KMS-11 (cell line): Measurements from ENCODE around the gene DMRT2.

Experiments
- H2AFZ ChIP-seq: fragments of 200-600 bp; sonication (generic); 2 replicates; pipeline ENCODE4 v1.6.1; 2016; ENCODE audit warnings: antibody characterized with exemption, mixed run types, low read depth
- H3K27ac ChIP-seq: fragments of 200-600 bp; sonication (generic); 2 replicates; pipeline ENCODE4 v1.6.1; 2016; ENCODE audit warnings: mild to moderate bottlenecking, mixed run types
- H3K27me3 ChIP-seq: fragments of 200-600 bp; sonication (generic); 2 replicates; pipeline ENCODE4 v1.6.1; 2017; ENCODE audit warnings: mild to moderate bottlenecking, low read depth, mixed run types, moderate library complexity; ENCODE audit not compliant: insufficient read depth
- H3K36me3 ChIP-seq: fragments of 200-600 bp; sonication (generic); 2 replicates; pipeline ENCODE4 v1.6.1; 2017; ENCODE audit warnings: mild to moderate bottlenecking, mixed run types; ENCODE audit not compliant: insufficient read depth
- H3K4me1 ChIP-seq: fragments of 200-600 bp; sonication (generic); 2 replicates; pipeline ENCODE4 v1.6.1; 2016; ENCODE audit warnings: mild to moderate bottlenecking, low read depth, mixed run types; ENCODE audit not compliant: poor library complexity, severe bottlenecking
- H3K4me2 ChIP-seq: fragments of 200-600 bp; sonication (generic); 2 replicates; pipeline ENCODE4 v1.7.0; 2016; ENCODE audit warnings: mild to moderate bottlenecking, mixed run types
- H3K4me3 ChIP-seq: fragments of 200-600 bp; sonication (generic); IDR thresholded peaks from 2 replicates; pipeline ENCODE4 v1.6.1; 2017; ENCODE audit warnings: low read depth, low read length, mixed read lengths; ENCODE audit not compliant: insufficient read depth
- H3K79me2 ChIP-seq: fragments of 200-600 bp; sonication (generic); 2 replicates; pipeline ENCODE4 v1.6.1; 2016; ENCODE audit warnings: low read depth, mixed run types; ENCODE audit not compliant: insufficient read depth
- H3K9ac ChIP-seq: fragments of 200-600 bp; sonication (generic); 2 replicates; pipeline ENCODE4 v1.6.1; 2016; ENCODE audit warnings: mild to moderate bottlenecking, mixed run types
- H4K20me1 ChIP-seq: fragments of 200-600 bp; sonication (generic); 2 replicates; pipeline ENCODE4 v1.6.1; 2016; ENCODE audit warnings: mild to moderate bottlenecking, mixed run types; ENCODE audit not compliant: insufficient read depth
- CTCF ChIP-seq: fragments of 200-600 bp; sonication (generic); conservative IDR thresholded peaks from 2 replicates; pipeline ENCODE4 v1.6.1; 2017; ENCODE audit warnings: low read depth, mild to moderate bottlenecking, antibody characterized with exemption, low read length, moderate library complexity, mixed read lengths

The DMRT2 gene

DNA sequence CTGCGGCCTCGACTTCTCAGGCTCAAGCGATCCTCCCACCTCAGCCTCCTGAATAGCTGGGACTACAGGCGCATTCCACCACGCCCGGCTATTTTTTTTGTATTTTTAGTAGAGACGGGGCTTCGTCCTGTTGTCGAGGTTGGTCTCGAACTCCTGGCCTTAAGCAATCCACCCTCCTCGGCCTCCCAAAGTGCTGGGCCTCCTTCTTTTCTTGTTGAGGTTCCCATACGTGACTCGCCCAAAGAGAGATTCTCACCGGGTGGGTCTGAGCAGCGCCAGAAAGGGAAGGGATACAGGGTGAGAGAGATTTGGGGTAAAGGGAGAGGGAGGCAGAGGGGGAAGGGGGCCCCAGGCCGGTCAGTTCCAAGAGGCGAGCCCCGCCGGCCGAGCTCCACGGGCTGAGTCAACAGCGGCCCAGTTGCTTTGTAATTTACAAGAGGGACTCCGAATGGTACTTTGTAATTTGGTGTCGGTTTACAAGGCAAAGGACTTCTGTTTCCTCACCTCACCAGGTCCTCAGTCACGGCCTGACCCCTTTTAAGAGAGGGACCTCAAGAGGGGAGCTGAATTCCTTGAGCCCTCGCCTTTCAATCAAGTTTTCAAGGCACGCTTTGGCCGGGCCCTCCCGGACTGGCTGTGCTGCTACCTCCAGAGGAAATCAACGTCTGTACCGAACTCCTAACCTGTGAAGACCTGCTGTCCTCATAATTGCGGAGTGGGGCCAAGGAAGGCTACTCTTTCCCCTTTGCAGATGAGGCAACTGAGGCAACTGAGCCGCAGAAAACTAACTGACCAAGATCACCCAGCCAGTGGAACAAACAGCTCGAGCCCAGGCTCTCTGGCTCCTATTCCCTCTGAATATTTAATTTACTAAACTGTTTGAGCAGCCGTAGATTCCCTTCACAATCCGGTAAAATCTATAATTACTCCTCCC lies 3.3 kb upstream of the DMRT2 start:
- Histone ChIP-seq H2AFZ (no peak overlapping the region), H3K27me3 (no peaks in the 10 kb centered on the region; the same call in 1 of the 2 replicates), H3K4me3 (no peak overlapping the region)

DNA sequence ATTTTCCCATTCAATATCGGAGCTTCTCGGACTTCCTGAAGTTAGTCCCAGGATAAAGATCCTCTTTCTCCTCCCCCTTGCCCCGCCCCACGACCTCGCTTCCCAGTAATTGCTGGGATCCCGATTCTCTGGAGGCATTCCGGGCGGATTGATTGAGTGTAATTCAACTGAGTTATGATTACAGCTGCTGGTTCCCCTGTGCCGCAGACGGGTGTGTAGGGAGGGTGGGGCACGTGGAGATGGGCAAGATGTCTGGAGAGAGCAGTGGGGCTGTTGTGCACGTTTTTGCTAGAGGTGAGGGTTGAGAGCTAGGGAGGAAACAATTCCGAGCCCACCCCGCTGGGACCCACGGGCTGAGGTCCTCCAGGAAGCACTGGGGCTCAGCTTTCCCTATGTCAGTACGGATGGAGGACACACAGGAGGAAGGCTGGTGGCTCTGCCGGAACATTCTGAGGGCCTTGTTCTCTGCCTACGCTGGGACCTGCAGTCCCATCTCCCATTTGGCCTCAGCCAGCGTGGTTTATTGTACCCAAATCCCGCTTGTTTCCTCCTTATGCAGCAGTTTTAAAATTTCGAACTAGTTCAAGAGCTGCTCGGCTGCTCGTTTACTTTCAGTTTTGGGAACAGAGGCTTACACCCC lies 2.4 kb upstream of the DMRT2 start:
- H2AFZ ChIP-seq = peak overlapping the region; percentile 14; the same call in 1 of the 2 replicates
- TF ChIP-seq CTCF = no peak
- H3K9ac ChIP-seq = peak overlapping the region; percentile 7; the same call in 1 of the 2 replicates
- H3K4me3 ChIP-seq = no peak overlapping the region
- H3K36me3 ChIP-seq = no peaks in the 10 kb centered on the region
- no peak overlapping the region for H3K4me2 ChIP-seq
- H3K27me3 ChIP-seq = no peaks in the 10 kb centered on the region; the same call in 1 of the 2 replicates
- H3K4me1 ChIP-seq = peaks cover 5% of the 10 kb centered on the region
- no peaks in the 10 kb centered on the region for H3K79me2 ChIP-seq
- H3K27ac ChIP-seq = no peak overlapping the region
- no peaks in the 10 kb centered on the region for H4K20me1 ChIP-seq

More for the DNA sequence above, 3.3 kb upstream of the DMRT2 start:
- Histone ChIP-seq H3K4me2 (no peak overlapping the region), H4K20me1 (no peaks in the 10 kb centered on the region), H3K9ac (no peak overlapping the region), H3K36me3 (no peaks in the 10 kb centered on the region), H3K79me2 (no peaks in the 10 kb centered on the region), H3K27ac (no peak overlapping the region), H3K4me1 (peaks cover 5% of the 10 kb centered on the region)
- no peak for TF ChIP-seq CTCF

GRCh38 chr9:1048231-1048619 lies 1.9 kb upstream of the DMRT2 start:
- no peak for TF ChIP-seq CTCF
- H3K4me3 ChIP-seq = no peak overlapping the region
- no peaks in the 10 kb centered on the region; the same call in 1 of the 2 replicates for H3K27me3 ChIP-seq
- H2AFZ ChIP-seq = peak overlapping the region; percentile 14; the same call in 1 of the 2 replicates
- no peak overlapping the region for H3K27ac ChIP-seq
- no peak overlapping the region for H3K4me2 ChIP-seq
- no peaks in the 10 kb centered on the region for H4K20me1 ChIP-seq
- H3K9ac ChIP-seq = peak overlapping the region; percentile 7; the same call in 1 of the 2 replicates
- no peaks in the 10 kb centered on the region for H3K79me2 ChIP-seq
- H3K36me3 ChIP-seq = no peaks in the 10 kb centered on the region
- peaks cover 5% of the 10 kb centered on the region for H3K4me1 ChIP-seq

DNA sequence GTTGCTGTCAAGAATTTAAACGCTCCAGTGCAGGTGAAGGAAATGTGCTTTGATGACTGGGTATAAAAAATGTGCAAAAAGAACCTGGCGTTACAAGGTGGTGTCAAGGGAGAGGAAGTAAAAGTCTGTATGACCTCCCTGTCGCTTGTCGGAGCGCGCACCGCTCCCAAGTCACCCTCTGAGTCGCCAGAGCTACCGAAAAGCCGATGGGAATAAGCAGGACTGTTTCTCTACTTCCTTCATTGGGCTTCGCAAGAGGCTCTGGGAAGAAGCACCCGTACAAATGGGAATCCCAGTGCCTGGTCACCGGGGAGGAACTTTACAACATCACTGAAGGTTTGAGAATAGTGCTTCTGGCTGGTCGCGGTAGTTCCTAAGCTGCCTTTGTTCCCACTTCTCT lies 1.3 kb upstream of the DMRT2 start:
- H3K27me3 ChIP-seq = no peaks in the 10 kb centered on the region; the same call in 1 of the 2 replicates
- no peaks in the 10 kb centered on the region for H4K20me1 ChIP-seq
- no peak overlapping the region for H3K4me2 ChIP-seq
- no peak overlapping the region for H3K4me3 ChIP-seq
- H3K27ac ChIP-seq = no peak overlapping the region
- H2AFZ ChIP-seq = no peak overlapping the region
- H3K36me3 ChIP-seq = no peaks in the 10 kb centered on the region
- H3K4me1 ChIP-seq = peaks cover 5% of the 10 kb centered on the region
- TF ChIP-seq CTCF = no peak
- no peak overlapping the region for H3K9ac ChIP-seq
- no peaks in the 10 kb centered on the region for H3K79me2 ChIP-seq
